GM18951 (cell line): ENCODE data around the gene MOV10L1.
"Not testable (repeated sequence)": the region's sequence is repeated elsewhere in the genome, so short reads cannot be mapped to it uniquely, and the experiment has no call there.

Source experiments
- POLR2A ChIP-seq: IDR thresholded peaks from 4 replicates; pipeline ENCODE4 v1.6.1; 2011; ENCODE audit warnings: mild to moderate bottlenecking; ENCODE audit not compliant: insufficient read length, insufficient read depth; ENCODE audit errors: extremely low read depth
- in situ Hi-C: fragments of 300-500 bp; cut with MboI; formaldehyde crosslinking; loops from one replicate; pipeline ENCODE4 v1.12.0; 2022; ENCODE audit warnings: low sequenced_read_pairs, mixed read lengths, inconsistent platforms; ENCODE audit not compliant: unreplicated experiment

The MOV10L1 gene

GRCh38 chr22:50080077-50080465, 9.7 kb upstream of the MOV10L1 start:
- no peak for TF ChIP-seq POLR2A
- in situ Hi-C loops, result no loop called here

GRCh38 chr22:50081426-50082196, 8.2 kb upstream of the MOV10L1 start:
- in situ Hi-C loops, result no loop called here

GRCh38 chr22:50082197-50082715, 7.5 kb upstream of the MOV10L1 start:
- in situ Hi-C loops, result no loop called here
- TF ChIP-seq POLR2A, result no peak

More at GRCh38 chr22:50081426-50082196, 8.2 kb upstream of the MOV10L1 start:
- TF ChIP-seq POLR2A, result no peak

- TF ChIP-seq POLR2A, result no peak
- in situ Hi-C loops, result no loop called here
These were observed 6.8 kb upstream of the MOV10L1 start for GRCh38 chr22:50082961-50083461.

- no peak for TF ChIP-seq POLR2A
- in situ Hi-C loops, result no loop called here
These were observed 6.2 kb upstream of the MOV10L1 start for GRCh38 chr22:50083462-50084079.

- in situ Hi-C loops, result no loop called here
- TF ChIP-seq POLR2A, result no peak
These were observed 5.7 kb upstream of the MOV10L1 start for GRCh38 chr22:50084080-50084477.

GRCh38 chr22:50084614-50085021, 5.2 kb upstream of the MOV10L1 start:
- in situ Hi-C loops, result no loop called here
- no peak for TF ChIP-seq POLR2A

- in situ Hi-C loops, result no loop called here
- TF ChIP-seq POLR2A, result no peak
These were observed 4.4 kb upstream of the MOV10L1 start, which contains the start of gene MLC1 for GRCh38 chr22:50085211-50085972. TSS of gene MLC1 (minus strand) at chr22:50085426. CDS start at chr22:50084902, 524 bp downstream.

GRCh38 chr22:50086526-50086925, 3.3 kb upstream of the MOV10L1 start:
- no peak for TF ChIP-seq POLR2A
- in situ Hi-C loops, result no loop called here

GRCh38 chr22:50086975-50087374, 2.8 kb upstream of the MOV10L1 start:
- in situ Hi-C loops, result not testable (repeated sequence)

- no peak for TF ChIP-seq POLR2A
- in situ Hi-C loops, result no loop called here
These were observed 2.2 kb upstream of the MOV10L1 start for GRCh38 chr22:50087646-50088045.

- no peak for TF ChIP-seq POLR2A
- in situ Hi-C loops, result no loop called here
These were observed 1.7 kb upstream of the MOV10L1 start for GRCh38 chr22:50088096-50088495.

GRCh38 chr22:50089231-50089630, 575 bp upstream of the MOV10L1 start:
- TF ChIP-seq POLR2A, result no peak
- in situ Hi-C loops, result no loop called here
